Measurements from ENCODE around the gene TRMT2A.

DNA sequence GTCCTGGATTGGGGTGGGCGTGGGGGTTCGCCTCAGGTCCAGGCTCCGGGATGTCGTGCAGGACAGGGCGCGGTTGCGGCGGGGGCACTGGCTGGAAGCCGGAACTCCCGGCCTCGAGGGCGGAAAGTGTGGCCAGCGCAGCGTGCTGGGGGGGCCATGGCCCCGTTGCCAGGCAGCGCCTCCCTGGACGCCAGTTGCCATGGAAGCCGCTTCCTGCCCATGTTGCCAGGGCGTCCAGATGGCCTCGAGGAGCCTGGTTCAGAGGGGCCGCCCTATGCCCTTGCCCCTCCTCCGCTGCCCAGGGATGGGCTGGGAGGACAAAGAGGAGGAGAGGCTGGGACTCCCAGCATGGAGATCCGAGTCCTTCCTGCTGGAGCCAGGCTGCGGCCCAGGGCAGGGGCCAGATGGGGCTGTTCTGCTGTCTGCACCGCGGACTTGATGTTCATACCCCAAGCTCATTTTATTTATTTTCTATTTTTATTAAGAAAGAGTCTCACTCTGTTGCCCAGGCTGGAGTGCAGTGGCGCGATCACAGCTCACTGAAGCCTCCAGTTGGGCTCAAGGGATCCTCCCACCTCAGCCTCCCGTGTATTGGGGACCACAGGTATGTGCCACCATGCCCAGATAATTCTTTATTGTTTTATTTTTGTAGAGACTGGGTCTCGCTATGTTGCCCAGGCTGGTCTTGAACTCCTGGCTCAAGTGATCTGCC is 38.5 kb upstream of the TRMT2A start:
- TF ChIP-seq, protein P1, sequence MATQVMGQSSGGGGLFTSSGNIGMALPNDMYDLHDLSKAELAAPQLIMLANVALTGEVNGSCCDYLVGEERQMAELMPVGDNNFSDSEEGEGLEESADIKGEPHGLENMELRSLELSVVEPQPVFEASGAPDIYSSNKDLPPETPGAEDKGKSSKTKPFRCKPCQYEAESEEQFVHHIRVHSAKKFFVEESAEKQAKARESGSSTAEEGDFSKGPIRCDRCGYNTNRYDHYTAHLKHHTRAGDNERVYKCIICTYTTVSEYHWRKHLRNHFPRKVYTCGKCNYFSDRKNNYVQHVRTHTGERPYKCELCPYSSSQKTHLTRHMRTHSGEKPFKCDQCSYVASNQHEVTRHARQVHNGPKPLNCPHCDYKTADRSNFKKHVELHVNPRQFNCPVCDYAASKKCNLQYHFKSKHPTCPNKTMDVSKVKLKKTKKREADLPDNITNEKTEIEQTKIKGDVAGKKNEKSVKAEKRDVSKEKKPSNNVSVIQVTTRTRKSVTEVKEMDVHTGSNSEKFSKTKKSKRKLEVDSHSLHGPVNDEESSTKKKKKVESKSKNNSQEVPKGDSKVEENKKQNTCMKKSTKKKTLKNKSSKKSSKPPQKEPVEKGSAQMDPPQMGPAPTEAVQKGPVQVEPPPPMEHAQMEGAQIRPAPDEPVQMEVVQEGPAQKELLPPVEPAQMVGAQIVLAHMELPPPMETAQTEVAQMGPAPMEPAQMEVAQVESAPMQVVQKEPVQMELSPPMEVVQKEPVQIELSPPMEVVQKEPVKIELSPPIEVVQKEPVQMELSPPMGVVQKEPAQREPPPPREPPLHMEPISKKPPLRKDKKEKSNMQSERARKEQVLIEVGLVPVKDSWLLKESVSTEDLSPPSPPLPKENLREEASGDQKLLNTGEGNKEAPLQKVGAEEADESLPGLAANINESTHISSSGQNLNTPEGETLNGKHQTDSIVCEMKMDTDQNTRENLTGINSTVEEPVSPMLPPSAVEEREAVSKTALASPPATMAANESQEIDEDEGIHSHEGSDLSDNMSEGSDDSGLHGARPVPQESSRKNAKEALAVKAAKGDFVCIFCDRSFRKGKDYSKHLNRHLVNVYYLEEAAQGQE (IDR thresholded peaks at IDR 0.05; ENCODE audit: low read depth) = no peak
- TF ChIP-seq TAF1 (IDR thresholded peaks at IDR 0.05; ENCODE audit: low read depth) = no peak
- no peak for TF ChIP-seq EP300 (IDR thresholded peaks at IDR 0.05; ENCODE audit: borderline replicate concordance)
- TF ChIP-seq RAD21 (IDR thresholded peaks at IDR 0.05; ENCODE audit: low read depth) = no peak
- no peak for TF ChIP-seq YY1 (IDR thresholded peaks at IDR 0.05; ENCODE audit: low read depth)

Data from Ishikawa (cell line).